PC-3 (cell line): Measurements from ENCODE around the gene TECTA. TPM values are rescaled to one million over a fixed set of nuclear protein-coding genes. Genes with fewer than 3 reads are reported as not detected.
A peak's percentile ranks its signal among the peaks of the same experiment; 100 is the strongest.

Experiments used
- ATAC-seq: fragments of 200-7000 bp; cut with Tn5 transposase; 2 replicates; pipeline ENCODE4 v1.9.1; 2020; ENCODE audit warnings: mild to moderate bottlenecking, moderate library complexity
- BruUV-seq: library from RNA; stranded (reverse); fragments of 400-500 nt; replicated peaks from 2 replicates; lab custom pipeline; 2021; lab: Mats Ljungman, UMichigan
- CTCF ChIA-PET: fragments of 300-600 bp; sonication (Branson Sonifier 250); formaldehyde crosslinking; loops from one replicate; lab custom pipeline; 2022; ENCODE audit warnings: antibody characterized with exemption; lab: Charles Lee
- POLR2A ChIA-PET: fragments of 300-600 bp; sonication (Branson Sonifier 250); formaldehyde crosslinking; loops from one replicate; lab custom pipeline; 2022; ENCODE audit warnings: antibody characterized with exemption; ENCODE audit not compliant: unreplicated experiment; lab: Charles Lee
- DNase-seq: peaks from one replicate; pipeline ENCODE4 v3.0.0-alpha.2; 2015
- H2AFZ ChIP-seq: fragments of 300-600 bp; sonication (generic); 2 replicates; pipeline ENCODE4 v1.6.0; 2016; ENCODE audit warnings: antibody characterized with exemption, low read length
- H3F3A ChIP-seq: fragments of 300-600 bp; sonication (generic); one replicate; pipeline ENCODE4 v1.6.0; 2017; ENCODE audit warnings: antibody characterized with exemption, low read length, control low read depth, mild to moderate bottlenecking; ENCODE audit not compliant: unreplicated experiment
- H3K27ac ChIP-seq: fragments of 300-600 bp; sonication (generic); 2 replicates; pipeline ENCODE4 v1.5.1; 2016; ENCODE audit warnings: mild to moderate bottlenecking, low read length
- H3K27me3 ChIP-seq: fragments of 300-600 bp; sonication (generic); 2 replicates; pipeline ENCODE4 v1.6.1; 2016; ENCODE audit warnings: low read length, mixed read lengths
- H3K36me3 ChIP-seq: fragments of 300-600 bp; sonication (generic); 2 replicates; pipeline ENCODE4 v1.6.1; 2016; ENCODE audit warnings: low read depth, mixed run types, low read length, mixed read lengths
- H3K4me1 ChIP-seq: fragments of 300-600 bp; sonication (generic); 2 replicates; pipeline ENCODE4 v1.5.1; 2016; ENCODE audit warnings: low read length; ENCODE audit not compliant: insufficient read depth
- H3K4me2 ChIP-seq: fragments of 300-600 bp; sonication (generic); 2 replicates; pipeline ENCODE4 v1.6.0; 2016; ENCODE audit warnings: low read length
- H3K4me3 ChIP-seq: fragments of 300-600 bp; sonication (generic); 2 replicates; pipeline ENCODE4 v1.5.1; 2016; ENCODE audit warnings: mild to moderate bottlenecking, low read length, mixed read lengths
- H3K79me2 ChIP-seq: fragments of 300-600 bp; sonication (generic); 2 replicates; pipeline ENCODE4 v1.6.1; 2017; ENCODE audit warnings: low read length, mixed read lengths
- H3K9ac ChIP-seq: fragments of 300-600 bp; sonication (generic); 2 replicates; pipeline ENCODE4 v1.6.0; 2016; ENCODE audit warnings: mild to moderate bottlenecking, low read length
- H3K9me2 ChIP-seq: fragments of 300-600 bp; sonication (generic); replicated peaks from 2 replicates; pipeline ENCODE4 v1.6.1; 2016; ENCODE audit warnings: mixed run types, low read length, mixed read lengths
- H3K9me3 ChIP-seq: fragments of 300-600 bp; sonication (generic); 2 replicates; pipeline ENCODE4 v1.6.1; 2016; ENCODE audit warnings: low read length, mixed read lengths
- H4K20me1 ChIP-seq: fragments of 300-600 bp; sonication (generic); 2 replicates; pipeline ENCODE4 v1.6.1; 2016; ENCODE audit warnings: low read length, mixed read lengths
- EZH2 ChIP-seq: fragments of 300-600 bp; sonication (generic); IDR thresholded peaks from one replicate; pipeline ENCODE4 v1.6.1; 2017; ENCODE audit warnings: antibody characterized with exemption, mild to moderate bottlenecking, low read length; ENCODE audit not compliant: unreplicated experiment
- EZH2phosphoT487 ChIP-seq: fragments of 300-600 bp; sonication (generic); IDR thresholded peaks from 2 replicates; pipeline ENCODE4 v1.6.1; 2018; ENCODE audit warnings: mild to moderate bottlenecking, antibody characterized with exemption, low read length, borderline replicate concordance
- intact Hi-C: fragments of 100-400 bp; cut with micrococcal nuclease; formaldehyde crosslinking; loops from 2 replicates; pipeline ENCODE4 v1.9.0; 2023
- total RNA-seq: library from RNA; depleted of rRNA; stranded (reverse); fragments of >200 nt; gene quantifications from 2 replicates; pipeline ENCODE4 v1.2.3, GENCODE V29; 2014
- TF ChIP-seq, protein P1 (sequence below): fragments of 300-600 bp; sonication (generic); conservative IDR thresholded peaks from 2 replicates; pipeline ENCODE4 v1.5.1; 2017; ENCODE audit warnings: antibody characterized with exemption, low read depth, mild to moderate bottlenecking, low read length

The TECTA gene
- total RNA-seq, 1 experiment from 2014 or later = 0.11 TPM

DNA sequence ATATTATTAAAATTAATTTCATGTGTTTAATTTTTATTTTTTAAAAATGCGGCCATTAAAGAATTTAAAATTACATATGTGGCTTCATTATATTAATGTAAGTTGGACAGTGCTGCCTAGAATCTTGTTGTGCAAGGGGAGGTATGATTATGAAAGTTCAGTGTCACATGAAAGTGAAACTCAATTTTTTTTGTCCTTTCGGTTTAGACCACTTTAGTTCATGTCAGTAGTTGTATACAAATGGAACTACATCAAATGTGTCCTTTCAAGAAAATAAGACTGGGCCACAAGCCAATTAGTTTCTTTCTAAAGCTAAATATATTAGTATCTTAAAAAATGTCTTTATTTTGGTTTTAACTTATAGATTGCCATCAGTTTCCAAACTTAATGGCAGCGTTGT, 41.4 kb upstream of the TECTA start:
- H3K27ac ChIP-seq = no peak overlapping the region
- H3K4me3 ChIP-seq = no peak overlapping the region
- ATAC-seq (no peak), DNase-seq (no peak)
- no peaks in the 10 kb centered on the region for H3F3A ChIP-seq
- no peaks in the 10 kb centered on the region for H3K9me2 ChIP-seq
- H3K4me1 ChIP-seq = no peaks in the 10 kb centered on the region
- TF ChIP-seq, protein P1, sequence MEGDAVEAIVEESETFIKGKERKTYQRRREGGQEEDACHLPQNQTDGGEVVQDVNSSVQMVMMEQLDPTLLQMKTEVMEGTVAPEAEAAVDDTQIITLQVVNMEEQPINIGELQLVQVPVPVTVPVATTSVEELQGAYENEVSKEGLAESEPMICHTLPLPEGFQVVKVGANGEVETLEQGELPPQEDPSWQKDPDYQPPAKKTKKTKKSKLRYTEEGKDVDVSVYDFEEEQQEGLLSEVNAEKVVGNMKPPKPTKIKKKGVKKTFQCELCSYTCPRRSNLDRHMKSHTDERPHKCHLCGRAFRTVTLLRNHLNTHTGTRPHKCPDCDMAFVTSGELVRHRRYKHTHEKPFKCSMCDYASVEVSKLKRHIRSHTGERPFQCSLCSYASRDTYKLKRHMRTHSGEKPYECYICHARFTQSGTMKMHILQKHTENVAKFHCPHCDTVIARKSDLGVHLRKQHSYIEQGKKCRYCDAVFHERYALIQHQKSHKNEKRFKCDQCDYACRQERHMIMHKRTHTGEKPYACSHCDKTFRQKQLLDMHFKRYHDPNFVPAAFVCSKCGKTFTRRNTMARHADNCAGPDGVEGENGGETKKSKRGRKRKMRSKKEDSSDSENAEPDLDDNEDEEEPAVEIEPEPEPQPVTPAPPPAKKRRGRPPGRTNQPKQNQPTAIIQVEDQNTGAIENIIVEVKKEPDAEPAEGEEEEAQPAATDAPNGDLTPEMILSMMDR = no peak
- no peak for TF ChIP-seq EZH2
- TF ChIP-seq EZH2phosphoT487 = no peak
- no peaks in the 10 kb centered on the region for H3K9me3 ChIP-seq
- intact Hi-C loops = no loop called here
- ChIA-PET CTCF (no interaction called here), POLR2A (no interaction called here)
- no peaks in the 10 kb centered on the region for H3K27me3 ChIP-seq
- no peaks in the 10 kb centered on the region for H3K79me2 ChIP-seq
- no peak overlapping the region for H2AFZ ChIP-seq
- no peaks in the 10 kb centered on the region for H4K20me1 ChIP-seq
- BruUV-seq = no TSS peak
- no peak overlapping the region for H3K4me2 ChIP-seq
- H3K36me3 ChIP-seq = peaks cover 11% of the 10 kb centered on the region
- no peak overlapping the region for H3K9ac ChIP-seq

DNA sequence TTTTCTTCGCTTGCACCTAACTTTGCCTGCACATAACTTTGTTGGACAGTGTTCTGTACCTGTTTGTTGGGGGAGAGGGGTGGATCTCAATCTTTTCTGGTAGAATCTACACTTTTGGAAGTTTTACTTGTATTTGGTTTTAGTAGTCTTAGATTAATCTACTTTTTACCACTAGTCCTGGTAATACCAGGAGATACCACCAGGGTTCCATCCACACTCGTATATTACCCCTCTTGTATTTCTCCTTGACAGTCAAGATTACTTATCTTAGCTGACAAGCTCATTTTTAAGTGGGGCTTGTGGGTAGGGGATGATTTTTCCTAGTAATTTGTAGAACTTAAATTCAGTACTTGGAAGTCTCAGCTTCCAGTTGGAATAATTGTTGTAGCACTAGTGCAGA, 37.3 kb upstream of the TECTA start:
- CTCF ChIA-PET = interaction anchor here (0.6 kb wide), 1 partner anchor 181 kb away, joined by 3 read pairs; no protein-coding TSS in a partner anchor

DNA sequence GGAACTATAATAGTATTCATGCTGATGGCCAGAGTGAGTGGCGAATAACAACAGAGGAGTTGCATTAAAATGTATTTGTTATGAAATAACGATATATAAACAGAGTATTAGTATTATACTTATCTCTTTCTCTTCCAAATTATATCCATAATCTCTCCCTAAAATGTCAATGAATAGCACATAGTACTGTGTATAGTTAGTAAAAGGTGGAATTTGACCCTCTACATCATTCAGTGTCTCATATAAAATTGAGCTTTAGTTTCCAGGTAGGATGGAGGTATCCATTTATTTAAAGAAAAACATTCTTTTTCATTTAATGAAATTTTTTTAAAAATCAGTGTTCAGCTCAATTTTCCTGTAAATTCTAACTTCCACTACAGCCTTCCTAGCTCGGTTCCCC, 34.4 kb upstream of the TECTA start:
- BruUV-seq = no TSS peak
- Histone ChIP-seq H3K4me1 (peaks cover 22% of the 10 kb centered on the region), H3K27ac (peak overlapping the region; percentile 84), H3F3A (peaks cover 9% of the 10 kb centered on the region), H3K36me3 (no peaks in the 10 kb centered on the region), H3K79me2 (no peaks in the 10 kb centered on the region), H2AFZ (no peak overlapping the region), H3K4me3 (peak overlapping the region; percentile 8; the same call in 1 of the 2 replicates), H3K9me3 (no peaks in the 10 kb centered on the region), H4K20me1 (no peaks in the 10 kb centered on the region), H3K9ac (no peak overlapping the region), H3K27me3 (no peaks in the 10 kb centered on the region), H3K4me2 (peak overlapping the region; percentile 65), H3K9me2 (no peaks in the 10 kb centered on the region)
- intact Hi-C loops = loop anchor here (1.0 kb wide), 1 partner anchor 34 kb away; no protein-coding TSS in a partner anchor
- no peak for ATAC-seq
- TF ChIP-seq, protein P1 = no peak
- TF ChIP-seq EZH2phosphoT487 (no peak), EZH2 (no peak)
- DNase-seq = no peak
- POLR2A ChIA-PET = no interaction called here
- CTCF ChIA-PET = interaction anchor here (0.7 kb wide), 1 partner anchor 45 kb away, joined by 4 read pairs; no protein-coding TSS in a partner anchor

More for the DNA sequence above, 37.3 kb upstream of the TECTA start:
- Histone ChIP-seq H2AFZ (no peak overlapping the region), H3K36me3 (peaks cover 7% of the 10 kb centered on the region; the same call in 1 of the 2 replicates), H3K9me3 (no peaks in the 10 kb centered on the region), H3K4me1 (peaks cover 22% of the 10 kb centered on the region), H3F3A (peaks cover 9% of the 10 kb centered on the region), H3K9me2 (no peaks in the 10 kb centered on the region), H3K27ac (no peak overlapping the region), H3K79me2 (no peaks in the 10 kb centered on the region), H4K20me1 (no peaks in the 10 kb centered on the region), H3K4me3 (no peak overlapping the region), H3K4me2 (no peak overlapping the region), H3K27me3 (no peaks in the 10 kb centered on the region), H3K9ac (no peak overlapping the region)
- BruUV-seq = no TSS peak
- DNase-seq (peak; percentile 45), ATAC-seq (no peak)
- POLR2A ChIA-PET = no interaction called here
- intact Hi-C loops = no loop called here
- no peak for TF ChIP-seq EZH2phosphoT487
- TF ChIP-seq, protein P1 = peak; percentile 70
